Activated CD8-positive, alpha-beta memory T cell treated with anti-CD3 and anti-CD28 coated beads for 1 hour (primary cell): ENCODE data around the gene TNFAIP8L3.

Source experiments
- DNase-seq, 2 donors: peaks; one replicate each; pipeline ENCODE4 v3.0.0-alpha.2; 2020; ENCODE audit warnings: low read depth in 1 of 2; ENCODE audit errors: extremely low read depth in 1 of 2

TNFAIP8L3 gene

GRCh38 chr15:51007131-51007666 is 87.5 kb downstream of the TNFAIP8L3 start:
- DNase-seq = no peak
